Measurements from ENCODE around the gene CSAD.

CSAD gene

GRCh38 chr12:53193040-53193439 is 12.3 kb upstream of the CSAD start:
- no peak overlapping the region for H3K4me3 ChIP-seq (ENCODE audit: low read depth, low read length)
- DNase-seq (ENCODE audit: low read depth) = no peak
- no peak for TF ChIP-seq CTCF (IDR thresholded peaks at IDR 0.05; ENCODE audit: low read depth, low read length, missing control alignments)

- DNase-seq (ENCODE audit: low read depth) = no peak
- TF ChIP-seq CTCF (IDR thresholded peaks at IDR 0.05; ENCODE audit: low read depth, low read length, missing control alignments) = no peak
- H3K4me3 ChIP-seq (ENCODE audit: low read depth, low read length) = no peak overlapping the region
Measured at GRCh38 chr12:53192531-53193021, 11.9 kb upstream of the CSAD start.

GRCh38 chr12:53191885-53192530 is 11.3 kb upstream of the CSAD start:
- no peak overlapping the region for H3K4me3 ChIP-seq (ENCODE audit: low read depth, low read length)
- TF ChIP-seq CTCF (IDR thresholded peaks at IDR 0.05; ENCODE audit: low read depth, low read length, missing control alignments) = no peak
- DNase-seq (ENCODE audit: low read depth) = no peak

GRCh38 chr12:53191096-53191884 is 10.6 kb upstream of the CSAD start:
- DNase-seq (ENCODE audit: low read depth) = no peak
- no peak for TF ChIP-seq CTCF (IDR thresholded peaks at IDR 0.05; ENCODE audit: low read depth, low read length, missing control alignments)
- no peak overlapping the region for H3K4me3 ChIP-seq (ENCODE audit: low read depth, low read length)

- H3K4me3 ChIP-seq (ENCODE audit: low read depth, low read length) = no peak overlapping the region
- no peak for DNase-seq (ENCODE audit: low read depth)
- peak; percentile 89 for TF ChIP-seq CTCF (IDR thresholded peaks at IDR 0.05; ENCODE audit: low read depth, low read length, missing control alignments)
Measured at GRCh38 chr12:53190108-53190729, 9.5 kb upstream of the CSAD start.

GRCh38 chr12:53187145-53187899 is 6.6 kb upstream of the CSAD start:
- no peak overlapping the region for H3K4me3 ChIP-seq (ENCODE audit: low read depth, low read length)
- no peak for DNase-seq (ENCODE audit: low read depth)
- no peak for TF ChIP-seq CTCF (IDR thresholded peaks at IDR 0.05; ENCODE audit: low read depth, low read length, missing control alignments)

Measured in GM12864 (cell line).